ENCODE measurements around the gene REN.

The REN gene

GRCh38 chr1:204196068-204196795, 30.1 kb upstream of the REN start, which contains the start of gene KISS1:
Gene KISS1, minus strand, starts transcription at chr1:204196491. Its CDS starts 3,615 bp downstream, at chr1:204192876.
- ATAC-seq = no peak
- Mint-ChIP-seq H3K4me3 (no peak within 1 kb of the TSS), H3K4me1 (no peaks in the 10 kb centered on the region), H3K36me3 (no peaks in the 10 kb centered on the region), H3K27ac (no peak within 1 kb of the TSS), H3K27me3 (peaks cover 67% of the 10 kb centered on the region), H3K9me3 (peaks cover 4% of the 10 kb centered on the region)

DNA sequence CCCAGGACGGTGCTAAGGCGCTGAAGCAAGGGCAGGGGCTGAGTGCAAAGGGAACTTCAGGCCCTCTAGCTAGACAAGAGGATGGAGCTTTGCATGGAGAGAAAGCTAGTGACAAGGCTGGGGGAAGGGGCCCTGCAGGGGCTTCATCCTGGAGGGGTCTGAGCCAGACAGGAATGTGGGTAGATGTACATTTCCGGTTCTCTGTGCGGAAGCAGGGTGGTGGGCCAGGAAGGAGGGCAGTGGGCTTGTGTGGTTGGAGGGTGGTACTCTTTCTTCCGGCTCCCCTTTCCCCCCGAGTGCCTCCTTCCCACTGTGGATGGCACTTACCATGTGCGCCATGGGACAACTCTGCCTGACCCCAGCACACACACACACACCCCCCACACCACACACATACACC, 28.6 kb upstream of the REN start:
- no peak overlapping the region for H3K27ac Mint-ChIP-seq

GRCh38 chr1:204194080-204194479, 27.9 kb upstream of the REN start:
- peaks cover 4% of the 10 kb centered on the region for H3K9me3 Mint-ChIP-seq
- no peak overlapping the region for H3K27ac Mint-ChIP-seq
- ATAC-seq = no peak
- H3K36me3 Mint-ChIP-seq = no peaks in the 10 kb centered on the region
- H3K4me3 Mint-ChIP-seq = no peak overlapping the region
- H3K27me3 Mint-ChIP-seq = peaks cover 79% of the 10 kb centered on the region
- H3K4me1 Mint-ChIP-seq = peaks cover 6% of the 10 kb centered on the region

More for the DNA sequence above, 28.6 kb upstream of the REN start:
- Mint-ChIP-seq H3K4me1 (no peaks in the 10 kb centered on the region), H3K36me3 (no peaks in the 10 kb centered on the region), H3K4me3 (no peak overlapping the region), H3K9me3 (peaks cover 4% of the 10 kb centered on the region), H3K27me3 (peaks cover 72% of the 10 kb centered on the region)
- ATAC-seq = no peak

DNA sequence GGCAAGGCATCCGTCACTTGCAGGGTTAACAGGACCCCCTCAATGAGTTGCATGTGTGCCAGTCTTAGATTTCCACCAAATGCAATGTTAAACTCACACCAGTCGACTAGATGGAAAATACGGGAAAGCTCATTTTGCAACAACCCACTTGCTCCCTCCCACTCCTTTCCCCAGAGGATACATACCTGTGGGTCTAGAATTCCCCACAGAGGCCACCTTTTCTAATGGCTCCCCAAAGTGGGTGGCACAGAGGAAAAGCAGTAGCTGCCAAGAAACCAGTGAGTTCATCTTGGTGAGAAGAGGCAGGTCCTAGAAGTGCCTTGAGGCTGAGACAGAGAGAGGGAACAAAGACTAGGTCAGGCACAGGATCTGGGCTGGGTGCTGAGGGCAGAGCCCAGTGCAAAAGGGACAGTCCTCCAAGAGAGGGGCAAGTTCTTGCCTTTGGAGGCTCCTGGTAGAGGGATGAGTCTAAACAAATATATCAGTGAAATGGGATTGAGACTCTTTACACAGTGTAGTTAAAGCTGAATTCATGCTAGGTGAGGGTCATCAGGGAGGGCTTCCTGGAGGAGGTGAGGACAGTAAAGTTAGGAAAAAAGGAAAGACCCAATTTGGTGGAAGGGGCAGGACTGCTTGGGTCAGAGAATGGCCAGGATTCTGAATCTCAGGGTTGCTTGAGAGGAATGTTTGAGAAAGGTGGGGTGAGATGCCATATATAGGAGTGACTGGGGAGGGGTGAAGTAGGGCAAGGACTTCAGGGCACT, 26.6 kb upstream of the REN start:
- H3K9me3 Mint-ChIP-seq = peaks cover 4% of the 10 kb centered on the region
- peaks cover 7% of the 10 kb centered on the region for H3K4me1 Mint-ChIP-seq
- H3K36me3 Mint-ChIP-seq = no peaks in the 10 kb centered on the region
- H3K4me3 Mint-ChIP-seq = no peak overlapping the region
- no peak for ATAC-seq
- H3K27me3 Mint-ChIP-seq = peaks cover 83% of the 10 kb centered on the region
- no peak overlapping the region for H3K27ac Mint-ChIP-seq

GRCh38 chr1:204192046-204192445, 25.9 kb upstream of the REN start:
- peaks cover 4% of the 10 kb centered on the region for H3K9me3 Mint-ChIP-seq
- peaks cover 90% of the 10 kb centered on the region for H3K27me3 Mint-ChIP-seq
- H3K4me1 Mint-ChIP-seq = peaks cover 7% of the 10 kb centered on the region
- H3K36me3 Mint-ChIP-seq = no peaks in the 10 kb centered on the region
- no peak for ATAC-seq
- H3K27ac Mint-ChIP-seq = no peak overlapping the region
- H3K4me3 Mint-ChIP-seq = no peak overlapping the region

DNA sequence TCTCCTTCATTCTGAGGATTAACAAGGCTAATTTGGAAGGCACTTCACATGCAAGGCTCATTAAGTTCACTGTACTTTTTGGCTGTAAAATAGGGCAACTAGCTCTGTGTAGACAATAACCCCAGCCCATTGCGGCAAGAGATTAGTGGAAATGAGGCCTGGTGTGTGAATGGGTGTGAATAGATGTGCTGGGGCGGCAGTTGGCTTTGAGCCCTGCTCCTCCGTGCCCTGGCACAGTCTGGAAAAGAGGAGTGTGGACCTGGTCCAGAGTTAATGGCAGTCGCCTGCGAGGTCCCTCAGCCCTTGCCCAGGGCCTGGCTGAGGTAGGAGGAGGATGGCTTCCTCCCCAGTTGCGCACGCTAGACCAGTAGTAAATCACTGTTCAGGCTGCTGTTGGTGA, 25.3 kb upstream of the REN start:
- Mint-ChIP-seq H3K27ac (no peak overlapping the region), H3K27me3 (peaks cover 91% of the 10 kb centered on the region)

DNA sequence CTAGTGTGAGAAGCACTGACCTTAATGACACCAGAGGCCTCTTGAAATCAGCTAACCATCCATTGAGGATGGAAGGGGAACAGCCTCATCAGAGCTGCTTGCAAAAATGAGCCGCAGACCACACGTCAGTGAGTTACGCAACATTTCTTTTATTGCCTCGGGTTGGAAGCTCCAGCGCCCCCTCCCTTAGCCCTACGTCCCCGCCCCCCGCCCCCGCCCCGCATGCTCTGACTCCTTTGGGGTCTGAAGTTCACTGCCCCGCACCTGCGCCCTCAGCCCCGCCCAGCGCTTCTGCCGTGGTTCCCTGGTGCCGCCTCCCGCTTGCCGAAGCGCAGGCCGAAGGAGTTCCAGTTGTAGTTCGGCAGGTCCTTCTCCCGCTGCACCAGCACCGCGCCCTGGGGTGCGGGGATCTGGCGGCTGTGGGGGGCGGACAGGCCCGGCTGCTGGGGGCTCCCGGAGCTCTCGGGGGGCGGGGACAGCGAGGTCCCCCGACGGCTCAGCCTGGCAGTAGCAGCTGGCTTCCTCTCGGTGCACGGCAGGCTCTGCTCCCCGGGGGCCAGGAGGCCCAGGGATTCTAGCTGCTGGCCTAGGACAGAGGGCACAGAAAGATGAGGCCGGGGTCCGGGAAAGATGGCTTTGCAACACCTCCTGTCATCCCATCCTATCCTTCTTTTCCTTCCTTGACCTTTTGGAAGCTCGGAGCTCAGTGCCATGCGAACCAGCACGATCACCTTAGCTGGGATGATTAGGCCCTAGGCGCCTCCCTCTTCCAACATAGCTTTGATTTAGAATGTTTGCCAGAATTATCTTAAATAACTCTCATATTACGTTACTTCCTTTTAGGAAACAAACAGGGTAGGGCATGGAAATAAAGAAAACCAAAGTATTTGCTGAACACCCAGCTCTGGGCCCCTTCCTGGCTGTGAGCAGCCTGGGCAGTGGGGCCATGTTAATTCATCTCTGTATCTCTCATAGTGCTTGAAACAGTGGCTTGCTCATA, 24.4 kb upstream of the REN start:
- no peak overlapping the region for H3K27ac Mint-ChIP-seq
- ATAC-seq = peak; percentile 35
- H3K4me3 Mint-ChIP-seq = no peak overlapping the region

More for the DNA sequence above, 25.3 kb upstream of the REN start:
- H3K36me3 Mint-ChIP-seq = no peaks in the 10 kb centered on the region
- peaks cover 7% of the 10 kb centered on the region for H3K4me1 Mint-ChIP-seq
- H3K9me3 Mint-ChIP-seq = peaks cover 4% of the 10 kb centered on the region
- ATAC-seq = no peak
- no peak overlapping the region for H3K4me3 Mint-ChIP-seq

GRCh38 chr1:204188959-204189639, 23.0 kb upstream of the REN start:
- Mint-ChIP-seq H3K27me3 (peaks cover 79% of the 10 kb centered on the region), H3K9me3 (no peaks in the 10 kb centered on the region), H3K27ac (no peak overlapping the region), H3K4me1 (peaks cover 7% of the 10 kb centered on the region), H3K36me3 (no peaks in the 10 kb centered on the region), H3K4me3 (peak overlapping the region; percentile 5)
- peak; percentile 58 for ATAC-seq

More for the DNA sequence above, 24.4 kb upstream of the REN start:
- Mint-ChIP-seq H3K36me3 (no peaks in the 10 kb centered on the region), H3K4me1 (peaks cover 7% of the 10 kb centered on the region), H3K27me3 (peaks cover 93% of the 10 kb centered on the region), H3K9me3 (peaks cover 4% of the 10 kb centered on the region)

DNA sequence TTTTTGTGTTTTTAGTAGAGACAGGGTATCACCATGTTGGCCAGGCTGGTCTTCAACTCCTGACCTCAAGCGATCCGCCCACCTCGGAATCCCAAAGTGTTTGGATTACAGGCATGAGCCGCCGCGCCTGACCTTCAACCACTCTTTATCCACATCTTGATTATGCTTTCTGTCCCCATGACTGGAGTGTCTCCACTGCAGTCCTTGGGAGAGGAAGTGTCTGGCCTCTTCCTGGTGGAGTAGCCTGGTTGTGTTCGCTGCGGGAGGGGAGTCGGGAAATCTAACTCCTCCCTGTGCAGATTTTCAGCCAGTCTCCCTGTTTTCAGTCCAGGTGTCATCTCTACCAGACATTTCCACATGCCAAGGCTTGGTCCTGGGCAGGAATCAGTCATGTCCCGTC, 20.5 kb upstream of the REN start:
- H3K27ac Mint-ChIP-seq = no peak overlapping the region
- peaks cover 58% of the 10 kb centered on the region for H3K27me3 Mint-ChIP-seq
- H3K36me3 Mint-ChIP-seq = no peaks in the 10 kb centered on the region
- H3K4me1 Mint-ChIP-seq = peaks cover 7% of the 10 kb centered on the region
- no peak for ATAC-seq
- no peak overlapping the region for H3K4me3 Mint-ChIP-seq
- H3K9me3 Mint-ChIP-seq = no peaks in the 10 kb centered on the region

DNA sequence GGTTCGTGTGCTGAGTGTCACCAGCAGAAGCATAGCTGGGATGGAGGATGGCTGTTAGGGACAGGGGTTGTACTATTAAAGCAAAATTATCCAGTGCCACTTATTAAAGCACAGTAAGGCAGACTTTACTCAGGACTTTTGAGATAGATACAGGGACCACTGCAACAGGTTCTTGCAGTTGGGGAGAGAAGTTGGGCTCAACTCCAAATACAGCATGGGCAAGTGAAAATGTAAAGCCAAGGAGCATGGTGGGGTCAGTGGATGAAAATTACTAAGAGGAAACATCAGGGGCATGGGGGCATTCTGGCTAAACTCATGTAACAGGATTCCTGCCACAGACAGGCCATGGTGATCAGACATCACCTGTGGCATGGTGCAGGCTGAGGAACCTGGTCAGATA, 15.0 kb upstream of the REN start:
- Mint-ChIP-seq H3K27ac (no peak overlapping the region), H3K36me3 (no peaks in the 10 kb centered on the region), H3K4me3 (no peak overlapping the region), H3K9me3 (no peaks in the 10 kb centered on the region), H3K27me3 (peaks cover 3% of the 10 kb centered on the region), H3K4me1 (no peaks in the 10 kb centered on the region)
- ATAC-seq = no peak

- H3K36me3 Mint-ChIP-seq = no peaks in the 10 kb centered on the region
- ATAC-seq = no peak
- H3K27me3 Mint-ChIP-seq = no peaks in the 10 kb centered on the region
- H3K4me3 Mint-ChIP-seq = no peak overlapping the region
- no peak overlapping the region for H3K27ac Mint-ChIP-seq
- H3K9me3 Mint-ChIP-seq = no peaks in the 10 kb centered on the region
- no peaks in the 10 kb centered on the region for H3K4me1 Mint-ChIP-seq
Measured at GRCh38 chr1:204180133-204180532, 14.0 kb upstream of the REN start.

- no peaks in the 10 kb centered on the region for H3K27me3 Mint-ChIP-seq
- ATAC-seq = peak; percentile 29
- H3K4me3 Mint-ChIP-seq = no peak overlapping the region
- no peaks in the 10 kb centered on the region for H3K4me1 Mint-ChIP-seq
- no peaks in the 10 kb centered on the region for H3K9me3 Mint-ChIP-seq
- H3K27ac Mint-ChIP-seq = no peak overlapping the region
- H3K36me3 Mint-ChIP-seq = no peaks in the 10 kb centered on the region
Measured at GRCh38 chr1:204178487-204179281, 12.5 kb upstream of the REN start.

DNA sequence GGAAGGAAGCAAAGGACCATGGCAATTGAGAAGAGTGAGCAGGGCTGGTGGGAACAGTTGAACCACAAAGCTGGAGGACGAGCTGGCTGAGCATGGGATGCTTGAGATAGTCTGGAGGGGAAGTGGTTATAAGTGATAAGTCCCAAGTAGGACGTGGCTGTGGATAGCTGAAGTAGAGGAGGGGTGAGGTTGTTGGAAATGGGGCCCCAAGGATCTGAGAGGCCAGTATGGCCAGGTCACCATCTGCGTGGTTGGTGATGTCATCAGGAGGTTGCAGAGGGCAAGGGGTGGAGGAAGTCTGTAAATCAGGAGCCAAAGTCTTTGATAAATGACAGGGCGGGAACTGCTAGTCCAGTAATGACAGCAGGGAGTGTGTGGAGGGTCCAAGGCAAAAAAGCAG, 11.0 kb upstream of the REN start:
- no peaks in the 10 kb centered on the region for H3K4me1 Mint-ChIP-seq
- H3K36me3 Mint-ChIP-seq = no peaks in the 10 kb centered on the region
- no peaks in the 10 kb centered on the region for H3K27me3 Mint-ChIP-seq
- no peak for ATAC-seq
- peaks cover 5% of the 10 kb centered on the region for H3K9me3 Mint-ChIP-seq
- H3K4me3 Mint-ChIP-seq = no peak overlapping the region
- no peak overlapping the region for H3K27ac Mint-ChIP-seq

DNA sequence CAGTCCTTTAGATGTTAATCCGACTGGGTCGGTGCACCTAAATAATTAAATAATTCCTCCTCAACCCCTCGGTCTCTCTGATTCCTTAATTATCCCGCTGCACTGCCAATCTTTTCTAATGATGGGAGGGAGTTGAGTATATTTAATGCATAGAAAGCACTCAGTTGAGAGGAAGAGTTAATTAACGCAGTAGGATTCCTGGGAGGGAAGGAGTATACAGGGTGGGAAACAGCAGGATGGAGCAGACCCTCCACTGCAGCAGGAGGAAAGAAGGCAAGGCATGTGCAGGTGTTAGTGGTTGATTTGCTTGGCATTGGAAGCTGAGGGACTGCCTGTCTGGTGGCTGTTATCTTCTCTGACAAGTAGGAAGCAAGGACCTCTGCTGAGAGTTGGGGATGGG, 9.9 kb upstream of the REN start:
- no peak for ATAC-seq
- H3K36me3 Mint-ChIP-seq = no peaks in the 10 kb centered on the region
- H3K27me3 Mint-ChIP-seq = no peaks in the 10 kb centered on the region
- H3K4me3 Mint-ChIP-seq = no peak overlapping the region
- peaks cover 8% of the 10 kb centered on the region for H3K9me3 Mint-ChIP-seq
- H3K27ac Mint-ChIP-seq = no peak overlapping the region
- no peaks in the 10 kb centered on the region for H3K4me1 Mint-ChIP-seq
